Epithelial cell of proximal tubule (primary cell): ENCODE data around the gene SLCO4A1. TPM values are rescaled to one million over a fixed set of nuclear protein-coding genes. Genes with fewer than 3 reads are reported as not detected.
A peak's percentile ranks its signal among the peaks of the same experiment; 100 is the strongest.

Experiments used
- DNase-seq: peaks from one replicate; pipeline ENCODE4 v3.0.0-alpha.2; 2011; ENCODE audit warnings: low read depth
- H3K4me3 ChIP-seq: 2 replicates; pipeline ENCODE4 v1.5.1; 2011; ENCODE audit warnings: low read depth, mild to moderate bottlenecking, low read length
- CTCF ChIP-seq: conservative IDR thresholded peaks from 2 replicates; pipeline ENCODE4 v1.5.1; 2012; ENCODE audit warnings: low read depth, mild to moderate bottlenecking, low read length
- total RNA-seq: library from RNA; depleted of rRNA; stranded (reverse); fragments of >200 nt; gene quantifications from 2 replicates; pipeline ENCODE4 v1.2.3, GENCODE V29; 2015

SLCO4A1 gene
- total RNA-seq, 1 donor from 2014 or later = 57.3 TPM

- no peak for TF ChIP-seq CTCF
- no peak for DNase-seq
- no peak overlapping the region for H3K4me3 ChIP-seq
Measured at GRCh38 chr20:62706344-62706743, 64.0 kb downstream of the SLCO4A1 start.

GRCh38 chr20:62706857-62707256 is 64.6 kb downstream of the SLCO4A1 start:
- no peak for TF ChIP-seq CTCF
- no peak overlapping the region for H3K4me3 ChIP-seq
- no peak for DNase-seq

GRCh38 chr20:62707276-62707920 is 65.1 kb downstream of the SLCO4A1 start:
- no peak overlapping the region for H3K4me3 ChIP-seq
- no peak for TF ChIP-seq CTCF
- DNase-seq = no peak

- DNase-seq = no peak
- TF ChIP-seq CTCF = peak; percentile 30
- H3K4me3 ChIP-seq = no peak overlapping the region
Measured at GRCh38 chr20:62707921-62708521, 65.7 kb downstream of the SLCO4A1 start.

GRCh38 chr20:62708591-62709536 is 66.6 kb downstream of the SLCO4A1 start, which contains the start of gene NTSR1:
TSS of gene NTSR1 (plus strand) at chr20:62708836. CDS start at chr20:62709208, 372 bp downstream.
- H3K4me3 ChIP-seq = no peak within 1 kb of the TSS
- DNase-seq = no peak
- no peak for TF ChIP-seq CTCF

- H3K4me3 ChIP-seq = no peak overlapping the region
- DNase-seq = no peak
- no peak for TF ChIP-seq CTCF
Measured at GRCh38 chr20:62709537-62709905, 67.2 kb downstream of the SLCO4A1 start.
